ENCODE data around the gene CMSS1.

CMSS1 gene

DNA sequence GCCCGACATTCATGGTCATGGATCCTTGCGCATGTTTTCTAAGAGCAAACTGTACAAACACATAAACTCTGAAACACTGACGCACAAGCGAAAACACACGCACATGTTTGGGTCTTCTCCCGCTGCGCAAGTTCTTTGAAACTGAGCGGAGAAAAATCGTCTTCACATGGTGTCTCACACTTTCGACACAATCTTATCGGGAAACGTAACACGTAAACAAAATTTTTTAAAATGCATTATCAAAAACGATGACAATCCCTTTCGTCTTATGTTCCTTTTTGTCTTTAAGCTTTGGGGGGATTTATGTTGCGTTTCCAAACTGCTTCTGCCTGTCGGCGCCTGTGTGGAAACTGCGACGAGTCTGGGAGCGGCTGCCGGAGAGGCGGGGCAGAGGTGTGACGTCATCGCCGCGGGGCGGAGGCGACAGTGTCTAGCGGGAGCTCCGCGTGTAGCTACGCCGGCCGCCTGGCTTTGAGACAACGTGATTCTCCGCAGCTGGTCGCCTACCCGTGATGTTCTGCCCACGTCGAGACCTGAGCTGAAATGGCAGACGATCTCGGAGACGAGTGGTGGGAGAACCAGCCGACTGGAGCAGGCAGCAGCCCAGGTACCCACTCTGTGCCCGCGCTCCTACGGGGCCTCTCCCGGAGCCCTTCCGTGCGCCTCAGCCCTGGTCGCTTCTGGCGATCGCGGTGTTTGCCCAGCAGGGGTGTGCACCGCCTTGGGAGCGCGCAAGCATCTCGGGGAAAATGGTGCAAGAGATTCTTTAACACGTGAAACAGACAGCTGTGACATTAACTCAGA, at the start of gene CMSS1:
TSS of gene CMSS1 (plus strand) at position 426 of the 804 bp plus-strand sequence.
- peak within 1 kb of the TSS; percentile 99 for H3K27ac ChIP-seq
- in situ Hi-C loops (cut with HindIII; ENCODE audit: low pct_ligation_motif_present, low sequenced_read_pairs), result no loop called here
- peak within 1 kb of the TSS; percentile 83 for H3K4me3 ChIP-seq (ENCODE audit: low read depth, low read length)
- H3K27me3 ChIP-seq (replicated peaks), result no peaks in the 10 kb centered on the region
- TF ChIP-seq, protein P1, sequence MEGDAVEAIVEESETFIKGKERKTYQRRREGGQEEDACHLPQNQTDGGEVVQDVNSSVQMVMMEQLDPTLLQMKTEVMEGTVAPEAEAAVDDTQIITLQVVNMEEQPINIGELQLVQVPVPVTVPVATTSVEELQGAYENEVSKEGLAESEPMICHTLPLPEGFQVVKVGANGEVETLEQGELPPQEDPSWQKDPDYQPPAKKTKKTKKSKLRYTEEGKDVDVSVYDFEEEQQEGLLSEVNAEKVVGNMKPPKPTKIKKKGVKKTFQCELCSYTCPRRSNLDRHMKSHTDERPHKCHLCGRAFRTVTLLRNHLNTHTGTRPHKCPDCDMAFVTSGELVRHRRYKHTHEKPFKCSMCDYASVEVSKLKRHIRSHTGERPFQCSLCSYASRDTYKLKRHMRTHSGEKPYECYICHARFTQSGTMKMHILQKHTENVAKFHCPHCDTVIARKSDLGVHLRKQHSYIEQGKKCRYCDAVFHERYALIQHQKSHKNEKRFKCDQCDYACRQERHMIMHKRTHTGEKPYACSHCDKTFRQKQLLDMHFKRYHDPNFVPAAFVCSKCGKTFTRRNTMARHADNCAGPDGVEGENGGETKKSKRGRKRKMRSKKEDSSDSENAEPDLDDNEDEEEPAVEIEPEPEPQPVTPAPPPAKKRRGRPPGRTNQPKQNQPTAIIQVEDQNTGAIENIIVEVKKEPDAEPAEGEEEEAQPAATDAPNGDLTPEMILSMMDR (IDR thresholded peaks at IDR 0.05; ENCODE audit: low read depth, low read length, missing control alignments), result peak; percentile 49
- DNase-seq, result peak; percentile 91
- H3K36me3 ChIP-seq (replicated peaks), result no peaks in the 10 kb centered on the region

- Histone ChIP-seq H3K4me3 (ENCODE audit: low read depth, low read length) (no peak overlapping the region), H3K36me3 (replicated peaks) (no peaks in the 10 kb centered on the region), H3K27ac (no peak overlapping the region), H3K27me3 (replicated peaks) (no peaks in the 10 kb centered on the region)
- TF ChIP-seq, protein P1 (IDR thresholded peaks at IDR 0.05; ENCODE audit: low read depth, low read length, missing control alignments), result no peak
- no peak for DNase-seq
- in situ Hi-C loops (cut with HindIII; ENCODE audit: low pct_ligation_motif_present, low sequenced_read_pairs), result no loop called here
These were observed 49.5 kb upstream of the CMSS1 start for GRCh38 chr3:99768126-99768525.

- no peak for DNase-seq
- no peak overlapping the region for H3K27ac ChIP-seq
- H3K36me3 ChIP-seq (replicated peaks), result no peaks in the 10 kb centered on the region
- in situ Hi-C loops (cut with HindIII; ENCODE audit: low pct_ligation_motif_present, low sequenced_read_pairs), result no loop called here
- no peak overlapping the region for H3K4me3 ChIP-seq (ENCODE audit: low read depth, low read length)
- TF ChIP-seq, protein P1 (IDR thresholded peaks at IDR 0.05; ENCODE audit: low read depth, low read length, missing control alignments), result no peak
- H3K27me3 ChIP-seq (replicated peaks), result no peaks in the 10 kb centered on the region
These were observed 48.7 kb upstream of the CMSS1 start for GRCh38 chr3:99768808-99769501.

- TF ChIP-seq, protein P1 (IDR thresholded peaks at IDR 0.05; ENCODE audit: low read depth, low read length, missing control alignments), result no peak
- Histone ChIP-seq H3K27me3 (replicated peaks) (no peaks in the 10 kb centered on the region), H3K27ac (no peak overlapping the region), H3K36me3 (replicated peaks) (peaks cover 2% of the 10 kb centered on the region), H3K4me3 (ENCODE audit: low read depth, low read length) (no peak overlapping the region)
- no peak for DNase-seq
- in situ Hi-C loops (cut with HindIII; ENCODE audit: low pct_ligation_motif_present, low sequenced_read_pairs), result no loop called here
These were observed 45.5 kb upstream of the CMSS1 start for GRCh38 chr3:99772171-99772570.

GRCh38 chr3:99772671-99773070, 45.0 kb upstream of the CMSS1 start:
- in situ Hi-C loops (cut with HindIII; ENCODE audit: low pct_ligation_motif_present, low sequenced_read_pairs), result no loop called here
- Histone ChIP-seq H3K27ac (no peak overlapping the region), H3K4me3 (ENCODE audit: low read depth, low read length) (no peak overlapping the region), H3K27me3 (replicated peaks) (no peaks in the 10 kb centered on the region), H3K36me3 (replicated peaks) (peaks cover 2% of the 10 kb centered on the region)
- TF ChIP-seq, protein P1 (IDR thresholded peaks at IDR 0.05; ENCODE audit: low read depth, low read length, missing control alignments), result no peak
- DNase-seq, result no peak

All from brain microvascular endothelial cell (primary cell).